DND-41 (cell line): Measurements from ENCODE around the gene TBC1D14.

Experiments
- ATAC-seq: fragments of 200-7000 bp; cut with Tn5 transposase; 3 replicates; pipeline ENCODE4 v1.9.1; 2021; ENCODE audit warnings: low read depth; ENCODE audit not compliant: insufficient read depth
- DNase-seq: peaks from one replicate; pipeline ENCODE4 v3.0.0-alpha.2; 2020
- H2AFZ ChIP-seq: 2 replicates; pipeline ENCODE4 v1.6.0; 2012; ENCODE audit warnings: low read depth, low read length
- H3K27ac ChIP-seq: 2 replicates; pipeline ENCODE4 v1.5.1; 2012; ENCODE audit warnings: low read length, inconsistent platforms
- H3K27me3 ChIP-seq: fragments of 200-600 bp; sonication (generic); 2 replicates; pipeline ENCODE4 v1.6.0; 2012; ENCODE audit warnings: low read length, mild to moderate bottlenecking, inconsistent platforms; ENCODE audit not compliant: insufficient read depth, poor library complexity
- H3K36me3 ChIP-seq: 2 replicates; pipeline ENCODE4 v1.5.1; 2012; ENCODE audit warnings: low read length, inconsistent platforms; ENCODE audit not compliant: insufficient read depth
- H3K4me1 ChIP-seq: 2 replicates; pipeline ENCODE4 v1.5.1; 2012; ENCODE audit warnings: mild to moderate bottlenecking, low read length; ENCODE audit not compliant: insufficient read depth
- H3K4me2 ChIP-seq: 2 replicates; pipeline ENCODE4 v1.6.0; 2012; ENCODE audit warnings: mild to moderate bottlenecking, moderate library complexity, low read length, inconsistent platforms; ENCODE audit not compliant: insufficient read depth
- H3K4me3 ChIP-seq, 2 experiments: fragments of 200-600 bp in 1 of 2; shearing (Covaris generic) in 1 of 2; 2 replicates each; pipeline ENCODE4 v1.5.1; 2012 to 2016; ENCODE audit warnings: inconsistent platforms in 2 of 2, low read length in 2 of 2, mild to moderate bottlenecking in 2 of 2, low read depth in 1 of 2, moderate library complexity in 1 of 2
- H3K79me2 ChIP-seq: 2 replicates; pipeline ENCODE4 v1.6.0; 2012; ENCODE audit warnings: low read length, inconsistent platforms; ENCODE audit not compliant: insufficient read depth
- H3K9ac ChIP-seq: 2 replicates; pipeline ENCODE4 v1.6.0; 2012; ENCODE audit warnings: low read depth, mild to moderate bottlenecking, inconsistent platforms, low read length, moderate library complexity
- H3K9me3 ChIP-seq: 2 replicates; pipeline ENCODE4 v1.5.1; 2012; ENCODE audit warnings: low read length, moderate library complexity, mild to moderate bottlenecking, inconsistent platforms; ENCODE audit not compliant: insufficient read depth, severe bottlenecking
- H4K20me1 ChIP-seq: 2 replicates; pipeline ENCODE4 v1.6.0; 2012; ENCODE audit warnings: low read length; ENCODE audit not compliant: insufficient read depth
- CTCF ChIP-seq: IDR thresholded peaks from 2 replicates; pipeline ENCODE4 v1.5.1; 2012; ENCODE audit warnings: borderline replicate concordance, low read length, moderate library complexity, mild to moderate bottlenecking; ENCODE audit not compliant: poor library complexity, severe bottlenecking; ENCODE audit errors: extremely low read depth
- EZH2 ChIP-seq: IDR thresholded peaks from 3 replicates; pipeline ENCODE4 v1.6.1; 2012; ENCODE audit warnings: borderline replicate concordance, low read depth, mild to moderate bottlenecking, moderate library complexity, low read length, inconsistent platforms; ENCODE audit not compliant: severe bottlenecking

The TBC1D14 gene

GRCh38 chr4:7052923-7053715 is 143.5 kb downstream of the TBC1D14 start:
- no peak for DNase-seq
- H2AFZ ChIP-seq, result no peak overlapping the region
- ATAC-seq, result no peak
- H3K4me3 ChIP-seq, result no peak overlapping the region
- TF ChIP-seq CTCF (no peak), EZH2 (no peak)
- no peak overlapping the region for H3K4me2 ChIP-seq
- no peaks in the 10 kb centered on the region for H3K9me3 ChIP-seq
- H3K9ac ChIP-seq, result no peak overlapping the region
- H3K27ac ChIP-seq, result no peak overlapping the region
- H4K20me1 ChIP-seq, result peaks cover 58% of the 10 kb centered on the region
- no peaks in the 10 kb centered on the region for H3K27me3 ChIP-seq
- peaks cover 40% of the 10 kb centered on the region for H3K79me2 ChIP-seq
- no peaks in the 10 kb centered on the region for H3K4me1 ChIP-seq
- peaks cover 60% of the 10 kb centered on the region for H3K36me3 ChIP-seq

GRCh38 chr4:7054106-7054880 is 144.7 kb downstream of the TBC1D14 start:
- TF ChIP-seq EZH2 (no peak), CTCF (no peak)
- no peak for DNase-seq
- H3K9ac ChIP-seq, result no peak overlapping the region
- H3K4me1 ChIP-seq, result no peaks in the 10 kb centered on the region
- peaks cover 59% of the 10 kb centered on the region for H4K20me1 ChIP-seq
- H3K4me3 ChIP-seq, result no peak overlapping the region
- no peak for ATAC-seq
- no peak overlapping the region for H3K27ac ChIP-seq
- no peaks in the 10 kb centered on the region for H3K9me3 ChIP-seq
- H3K36me3 ChIP-seq, result peaks cover 70% of the 10 kb centered on the region
- H3K79me2 ChIP-seq, result peaks cover 35% of the 10 kb centered on the region
- H3K4me2 ChIP-seq, result no peak overlapping the region
- no peak overlapping the region for H2AFZ ChIP-seq
- H3K27me3 ChIP-seq, result no peaks in the 10 kb centered on the region

DNA sequence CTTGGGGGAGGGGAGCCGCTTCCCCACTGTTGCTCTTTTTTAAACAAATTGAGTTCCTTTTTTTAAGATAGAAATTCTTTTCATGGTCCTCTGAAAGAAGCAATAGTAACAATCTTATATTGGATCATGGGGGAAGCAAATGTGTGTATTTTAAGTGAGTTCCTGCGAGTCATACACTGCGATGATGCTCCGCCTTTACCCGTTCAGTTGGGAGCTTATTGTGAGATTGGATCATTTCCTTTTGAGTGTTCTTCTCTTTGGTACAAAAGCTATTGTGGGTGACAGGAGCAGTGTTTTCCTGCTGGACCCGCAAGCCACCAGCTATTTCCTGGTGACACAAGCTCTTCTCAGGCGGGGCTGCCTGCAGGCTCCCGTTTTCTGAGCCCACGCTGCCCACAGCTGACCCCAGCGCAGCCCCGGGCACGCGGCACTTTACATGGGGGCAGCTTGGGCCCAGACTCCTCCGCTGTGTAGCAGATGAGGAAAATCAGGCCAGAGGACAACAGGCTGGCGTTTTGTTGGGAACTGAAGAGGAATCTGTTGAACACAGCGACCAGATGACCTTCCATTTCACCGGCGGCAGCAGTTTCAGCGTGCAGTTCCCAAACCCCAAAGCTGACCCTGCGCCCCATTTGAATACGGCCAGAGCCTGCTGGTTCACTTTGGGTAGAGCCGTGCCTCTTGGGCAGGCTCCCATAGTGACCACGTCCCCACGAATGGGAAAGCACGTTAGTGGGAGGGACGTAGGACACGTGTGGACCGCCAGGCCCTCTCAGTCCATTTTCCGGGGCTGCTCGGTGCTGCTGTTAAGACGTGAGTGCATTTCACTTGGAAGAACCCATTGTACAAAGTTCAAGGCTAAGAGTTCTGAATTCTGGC is 145.7 kb downstream of the TBC1D14 start:
- peaks cover 25% of the 10 kb centered on the region for H3K79me2 ChIP-seq
- H3K36me3 ChIP-seq, result peaks cover 81% of the 10 kb centered on the region
- ATAC-seq (no peak), DNase-seq (no peak)
- no peaks in the 10 kb centered on the region for H3K4me1 ChIP-seq
- no peak overlapping the region for H3K4me2 ChIP-seq
- no peak overlapping the region for H2AFZ ChIP-seq
- H3K9ac ChIP-seq, result no peak overlapping the region
- no peak for TF ChIP-seq EZH2
- no peak for TF ChIP-seq CTCF
- peaks cover 55% of the 10 kb centered on the region for H4K20me1 ChIP-seq
- no peaks in the 10 kb centered on the region for H3K9me3 ChIP-seq
- H3K27ac ChIP-seq, result no peak overlapping the region
- no peak overlapping the region for H3K4me3 ChIP-seq
- H3K27me3 ChIP-seq, result no peaks in the 10 kb centered on the region
